ENCODE results near the gene CFAP45.
"Not testable (repeated sequence)": the region's sequence is repeated elsewhere in the genome, so short reads cannot be mapped to it uniquely, and the experiment has no call there.

The CFAP45 gene

GRCh38 chr1:159922511-159923202 lies 22.7 kb upstream of the CFAP45 start:
- DNase-seq: no peak

- DNase-seq: no peak
These were observed 21.9 kb upstream of the CFAP45 start for GRCh38 chr1:159921700-159922504.

DNA sequence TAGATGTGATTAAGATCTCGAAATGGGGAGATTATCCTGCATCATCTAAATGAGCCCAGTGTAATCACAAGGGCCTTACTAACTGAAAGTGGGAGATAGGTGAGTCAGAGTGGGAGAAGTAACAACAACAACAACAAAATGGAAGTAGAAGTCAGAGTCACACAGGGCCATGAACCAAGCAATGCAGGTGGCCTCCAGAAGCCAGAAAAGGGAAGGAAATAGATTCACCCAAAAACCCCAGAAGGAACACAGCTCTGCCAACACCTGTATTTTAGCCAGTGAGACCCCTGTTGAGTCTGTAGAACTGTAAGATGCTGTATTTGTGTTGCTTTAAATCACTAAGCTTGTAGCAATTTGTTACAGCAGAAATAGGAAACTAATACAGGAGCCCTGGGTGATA lies 21.3 kb upstream of the CFAP45 start:
- no peak for DNase-seq

DNA sequence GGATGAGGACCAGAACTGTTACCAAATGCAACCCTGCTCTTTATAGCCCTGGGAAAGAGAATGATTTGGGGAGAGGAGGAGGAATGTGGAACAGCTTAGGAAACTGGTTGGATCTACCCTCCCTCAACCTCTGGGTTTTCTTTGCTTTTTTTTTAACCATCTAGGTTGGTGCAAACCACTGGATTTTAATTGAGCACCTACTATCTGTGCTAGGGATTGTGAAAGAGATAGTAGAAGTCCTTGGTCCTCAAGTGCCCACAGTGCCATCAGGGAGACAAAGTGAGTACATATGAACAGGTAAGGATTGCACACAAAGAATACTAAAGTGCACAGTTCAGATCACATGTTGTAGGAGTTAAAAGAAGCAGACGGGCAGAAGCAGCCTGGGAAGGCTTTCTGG lies 20.7 kb upstream of the CFAP45 start:
- no peak for DNase-seq

GRCh38 chr1:159920202-159920601 lies 20.2 kb upstream of the CFAP45 start:
- no peak for DNase-seq

GRCh38 chr1:159919236-159919865 lies 19.4 kb upstream of the CFAP45 start:
- DNase-seq: no peak

DNA sequence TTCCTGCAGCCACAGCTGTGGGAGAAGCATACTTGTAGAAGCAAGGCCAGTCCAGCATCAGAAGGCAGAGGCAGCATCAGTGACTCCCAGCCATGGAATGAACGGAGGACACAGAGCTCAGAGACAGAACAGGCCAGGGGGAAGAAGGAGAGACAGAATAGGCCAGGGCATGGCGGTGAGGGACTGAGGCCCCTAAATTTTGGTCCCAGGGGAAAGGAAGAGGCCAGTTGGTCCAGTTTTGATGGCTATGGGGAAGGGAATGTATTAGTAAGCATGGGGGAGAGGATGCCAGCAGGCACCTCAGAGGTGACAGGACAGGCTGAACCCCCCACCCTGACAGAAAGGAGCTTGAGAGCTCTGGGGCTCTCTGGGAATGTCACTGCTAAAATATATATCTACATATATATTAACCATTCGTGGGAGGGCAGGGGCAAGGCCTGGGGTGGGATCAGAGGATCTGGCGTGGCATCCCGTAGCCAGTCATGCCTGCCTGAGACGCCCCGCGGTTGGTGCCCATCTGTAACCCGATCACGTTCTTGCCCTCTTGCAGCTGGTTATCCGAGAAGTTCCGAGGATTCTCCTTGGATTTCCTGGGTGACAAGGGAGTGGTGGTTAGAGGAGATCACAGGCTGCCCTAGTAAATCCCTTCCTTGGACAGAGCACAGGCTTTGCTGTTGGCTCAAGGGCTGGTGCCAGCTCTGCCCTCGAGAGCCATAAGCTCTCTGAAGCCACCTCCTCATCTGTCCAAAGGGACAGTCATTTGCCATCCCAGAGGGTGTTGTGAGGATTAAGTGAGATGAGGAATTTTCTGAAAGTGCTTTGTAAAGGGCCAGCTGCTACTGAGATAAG lies 18.6 kb upstream of the CFAP45 start:
- DNase-seq: no peak

GRCh38 chr1:159917533-159918351 lies 17.8 kb upstream of the CFAP45 start:
- DNase-seq: no peak

DNA sequence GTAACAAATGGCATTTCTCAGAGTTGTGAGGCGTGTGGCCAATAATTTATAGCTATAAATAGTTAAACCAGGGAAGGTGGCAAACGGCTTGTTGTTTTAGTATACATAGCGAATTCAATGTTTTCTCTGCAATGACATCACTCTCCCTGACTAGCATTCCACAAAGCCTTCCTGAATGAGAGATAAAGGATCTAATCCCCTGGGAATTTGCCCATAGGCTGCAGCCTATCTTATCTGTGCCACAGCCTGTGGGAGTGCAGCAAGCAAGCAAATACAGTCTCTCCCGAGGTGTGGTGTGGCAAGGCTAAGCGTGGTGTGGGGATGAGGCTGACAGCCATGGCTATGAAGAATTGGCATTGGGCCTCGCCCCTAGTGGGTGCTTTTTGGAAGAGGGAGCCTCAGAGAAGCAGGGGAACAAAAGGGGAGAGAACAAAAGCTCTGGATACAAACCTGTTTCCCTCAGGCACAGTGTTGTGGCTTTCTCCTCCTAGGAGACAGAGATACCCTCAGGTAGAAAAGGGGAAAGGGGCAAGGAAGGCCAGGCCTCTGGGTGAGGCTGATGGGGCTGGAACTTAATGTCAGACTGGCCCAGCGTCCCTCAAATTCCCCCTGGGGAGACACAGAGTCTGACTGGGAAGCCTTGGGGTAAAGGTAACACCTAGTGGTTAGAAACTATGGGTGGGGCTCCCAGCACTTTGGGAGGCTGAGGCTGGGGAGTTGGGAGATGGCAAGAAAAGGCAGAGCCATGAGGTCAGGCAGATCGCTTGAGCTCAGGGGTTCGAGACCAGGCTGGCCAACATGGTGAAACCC lies 16.5 kb upstream of the CFAP45 start:
- DNase-seq: no peak

- no peak for DNase-seq
These were observed 15.7 kb upstream of the CFAP45 start for GRCh38 chr1:159915571-159916241.

DNA sequence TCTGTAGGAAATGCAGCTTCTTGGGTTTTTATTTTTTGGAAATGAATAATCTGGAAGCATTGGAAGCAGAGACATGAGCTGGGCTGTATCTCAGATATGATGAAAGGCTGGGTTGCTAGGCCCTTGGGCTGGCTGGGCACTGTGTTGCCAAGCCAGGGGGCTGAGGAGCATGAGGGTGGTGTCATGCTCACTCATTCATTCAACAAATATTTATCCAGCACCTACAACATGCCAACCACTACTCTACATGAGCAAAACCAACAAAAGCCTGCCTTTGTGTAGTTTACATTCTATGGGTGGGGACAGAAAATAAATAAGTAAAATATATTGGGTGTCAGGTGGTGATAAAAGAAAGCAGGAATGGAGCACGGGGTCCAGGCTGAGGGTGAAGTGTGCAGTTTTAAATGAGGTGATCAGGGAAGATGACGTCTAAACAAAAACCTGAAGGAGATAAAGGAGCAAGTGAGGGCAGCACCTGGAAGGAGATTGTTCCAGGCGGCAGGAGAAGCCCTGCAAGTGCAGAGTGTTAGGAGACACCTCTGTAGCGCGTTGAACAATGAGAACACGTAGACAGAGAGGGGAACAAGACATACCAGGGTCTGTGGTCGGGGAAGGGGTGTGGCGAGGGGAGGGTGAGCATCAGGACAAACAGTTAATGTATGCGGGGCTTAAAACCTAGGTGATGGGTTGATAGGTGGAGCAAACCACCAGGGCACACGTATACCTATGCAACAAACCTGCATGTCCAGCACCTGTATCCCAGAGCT lies 14.5 kb upstream of the CFAP45 start:
- DNase-seq: no peak

DNA sequence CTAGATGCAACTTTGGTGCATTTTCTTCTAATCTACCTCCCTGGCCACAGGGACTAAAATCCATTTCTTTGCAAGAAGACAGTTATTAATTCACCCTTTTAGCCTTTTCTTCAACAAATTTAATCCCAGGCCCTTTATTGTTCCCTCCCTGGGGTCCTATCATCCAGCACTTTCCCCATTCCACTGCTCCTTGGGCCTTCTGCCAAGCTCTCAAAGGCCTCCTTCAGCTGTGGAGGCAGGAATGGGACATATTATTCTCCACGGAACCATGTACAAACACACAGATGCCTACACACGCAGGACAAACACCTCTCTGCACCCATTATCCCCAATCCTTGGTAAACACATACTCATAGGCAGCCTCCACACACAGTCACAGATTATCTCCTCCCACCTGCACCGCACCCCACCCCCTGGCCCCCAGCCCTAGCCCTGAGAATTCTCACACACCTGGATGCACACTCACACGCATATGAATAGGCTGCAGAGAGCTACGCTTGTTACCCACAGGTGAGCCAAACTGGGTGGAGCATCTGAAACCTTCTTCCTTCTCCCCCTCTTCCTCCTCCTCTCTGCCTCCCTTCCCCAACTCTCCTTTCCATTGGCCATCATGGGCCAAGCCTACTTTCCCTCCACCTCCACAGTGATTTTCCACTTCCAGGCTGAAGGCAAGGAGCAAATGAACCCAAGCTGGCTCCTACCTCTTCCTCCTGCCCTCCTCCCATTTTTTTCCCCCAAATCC lies 13.7 kb upstream of the CFAP45 start:
- no peak for DNase-seq

- no peak for DNase-seq
These were observed 11.5 kb upstream of the CFAP45 start for GRCh38 chr1:159911326-159912070.

DNA sequence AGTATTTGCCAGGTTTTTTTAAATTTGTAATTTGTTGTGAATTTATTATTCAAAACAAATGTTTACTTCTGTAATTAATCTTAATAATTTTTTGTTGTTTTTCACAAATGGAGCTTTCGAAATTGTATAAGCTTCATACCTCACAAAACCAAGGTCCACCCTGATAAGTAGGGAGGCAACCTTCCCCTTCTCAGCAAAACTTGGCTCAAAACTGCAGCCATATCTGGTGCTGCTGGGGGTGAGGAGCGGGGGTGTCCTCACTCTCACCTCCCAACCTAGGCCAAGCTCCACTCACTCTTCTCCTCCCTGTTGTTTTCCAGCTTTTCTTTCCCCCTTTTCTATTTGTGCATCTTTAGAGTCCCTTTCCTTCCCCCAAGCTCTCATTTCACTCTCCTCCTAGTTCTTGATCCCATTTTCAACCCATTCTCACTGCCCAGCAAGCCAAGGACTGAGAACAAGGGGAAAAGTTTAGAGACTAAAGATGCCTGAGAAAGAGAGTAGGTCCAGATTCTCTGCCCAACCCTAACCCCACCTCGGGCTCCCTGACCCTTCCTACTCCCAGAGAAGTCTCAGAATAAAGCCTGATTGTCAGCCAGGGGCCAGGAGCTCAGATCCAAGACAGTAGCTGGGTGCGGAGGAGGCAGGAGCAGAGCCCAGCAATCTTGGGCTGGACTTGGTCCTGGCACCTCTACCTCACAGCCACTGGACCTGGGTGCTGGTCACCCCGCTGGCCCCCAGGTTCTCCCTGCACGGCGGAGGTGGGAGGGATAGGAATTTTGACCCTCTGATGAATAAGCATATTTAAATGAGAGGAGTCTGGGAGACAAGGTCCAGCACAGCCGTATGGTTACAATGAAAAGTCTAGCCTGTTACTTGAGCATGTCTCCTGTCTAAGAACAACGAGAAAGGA lies 8.3 kb upstream of the CFAP45 start:
- no peak for DNase-seq

GRCh38 chr1:159906960-159907359 lies 7.0 kb upstream of the CFAP45 start:
- no peak for DNase-seq

GRCh38 chr1:159904036-159904435 lies 4.1 kb upstream of the CFAP45 start:
- not testable (repeated sequence) for DNase-seq

DNA sequence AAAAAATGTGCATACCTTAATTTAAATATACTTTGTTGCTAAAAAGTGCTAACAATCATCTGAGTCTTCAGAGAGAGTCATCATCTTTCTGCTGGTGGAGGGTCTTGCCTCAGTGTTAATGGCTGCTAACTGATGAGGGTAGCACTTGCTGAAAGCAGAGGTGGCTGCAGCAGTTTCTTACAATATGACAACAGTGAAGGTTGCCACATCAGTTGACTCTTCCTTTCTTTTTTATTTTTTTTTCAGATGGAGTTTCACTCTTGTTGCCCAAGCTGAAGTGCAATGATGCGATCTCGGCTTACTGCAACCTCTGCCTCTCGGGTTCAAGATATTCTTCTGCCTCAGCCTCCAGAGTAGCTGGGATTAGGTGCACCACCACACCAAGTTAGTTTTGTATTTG lies 2.6 kb upstream of the CFAP45 start:
- no peak for DNase-seq
